Activated CD4-positive, alpha-beta T cell treated with anti-CD3 and anti-CD28 coated beads for 24 hours (primary cell): ENCODE measurements around the gene ZNF445.
"Not testable (repeated sequence)": the region's sequence is repeated elsewhere in the genome, so short reads cannot be mapped to it uniquely, and the experiment has no call there.

Source experiments
- DNase-seq, 2 donors: peaks; one replicate each; pipeline ENCODE4 v3.0.0-alpha.2; 2020; ENCODE audit warnings: low read depth in 2 of 2

Gene ZNF445

DNA sequence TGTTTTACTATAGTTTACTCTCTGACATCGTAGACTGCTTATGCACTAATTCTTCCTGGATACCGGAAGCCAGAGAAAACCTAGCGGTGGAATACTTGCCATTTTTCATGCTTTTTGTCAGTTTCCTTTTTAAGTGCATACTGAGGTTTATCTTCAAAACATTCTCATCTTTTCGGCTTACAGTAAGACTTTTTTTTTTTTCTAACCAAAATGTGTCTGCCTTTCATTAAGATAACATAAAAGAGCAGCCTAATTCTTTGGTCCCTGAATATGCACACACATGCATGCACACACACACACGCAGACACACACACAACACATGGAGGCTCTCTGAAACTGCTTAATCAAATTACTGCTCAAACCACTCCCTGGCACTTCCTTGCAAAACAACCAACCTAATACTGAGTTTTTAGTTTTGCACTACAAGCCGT, 1.3 kb downstream of the ZNF445 start:
- no peak for DNase-seq

DNA sequence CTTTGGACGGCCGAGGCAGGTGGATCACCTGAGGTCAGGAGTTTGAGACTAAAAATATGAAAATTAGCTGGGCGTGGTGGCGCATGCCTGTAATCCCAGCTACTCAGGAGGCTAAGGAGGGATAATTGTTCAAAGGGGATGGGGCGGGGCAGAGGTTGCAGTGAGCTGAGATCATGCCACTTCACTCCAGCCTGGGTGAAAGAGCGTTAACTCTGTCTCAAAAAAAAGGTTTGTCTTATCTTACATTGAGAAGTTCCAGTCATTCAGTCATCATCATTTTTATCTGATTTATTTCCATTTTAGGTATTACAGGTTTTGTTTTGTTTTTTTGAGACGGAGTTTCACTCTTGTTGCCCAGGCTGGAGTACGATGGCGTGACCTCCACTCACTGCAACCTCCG, 2.6 kb downstream of the ZNF445 start:
- DNase-seq = not testable (repeated sequence)

DNA sequence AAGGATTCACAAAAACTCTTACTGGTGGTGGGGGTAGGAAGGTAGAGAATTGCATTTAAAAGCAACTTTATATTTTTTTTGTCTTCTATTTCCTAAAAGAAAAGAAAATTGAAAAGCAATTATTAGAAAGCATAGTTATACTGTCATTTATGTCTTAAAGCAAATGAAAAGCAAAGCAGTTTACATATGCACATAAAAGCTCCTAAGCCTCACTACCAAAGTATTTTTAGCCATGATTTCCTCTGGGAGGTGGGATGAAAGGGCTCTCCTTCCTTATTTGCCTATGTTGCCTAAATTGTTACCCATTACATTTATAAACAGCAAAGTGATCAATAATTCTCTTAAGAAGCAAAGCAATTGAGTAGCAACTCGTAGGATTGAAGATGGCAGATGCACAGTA, 7.0 kb downstream of the ZNF445 start:
- DNase-seq = no peak

DNA sequence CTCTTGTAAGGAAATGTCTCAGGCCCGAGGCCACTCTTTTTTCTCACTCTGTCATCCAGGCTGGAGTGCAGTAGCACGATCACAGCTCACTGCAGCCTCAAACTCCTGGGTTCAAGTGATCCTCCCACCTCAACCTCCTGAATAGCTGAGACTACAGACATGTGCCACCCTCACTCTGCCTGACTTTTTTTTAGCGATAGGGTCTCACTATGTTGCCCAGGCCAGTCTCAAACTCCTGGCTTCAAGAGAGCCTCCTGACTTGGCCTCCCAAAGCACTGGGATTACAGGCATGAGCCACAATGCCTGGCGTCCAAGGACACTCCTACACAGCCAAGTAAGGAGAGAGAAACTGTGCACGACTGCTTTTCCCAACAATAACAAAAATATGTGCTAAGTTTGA, 7.6 kb downstream of the ZNF445 start:
- DNase-seq = no peak

DNA sequence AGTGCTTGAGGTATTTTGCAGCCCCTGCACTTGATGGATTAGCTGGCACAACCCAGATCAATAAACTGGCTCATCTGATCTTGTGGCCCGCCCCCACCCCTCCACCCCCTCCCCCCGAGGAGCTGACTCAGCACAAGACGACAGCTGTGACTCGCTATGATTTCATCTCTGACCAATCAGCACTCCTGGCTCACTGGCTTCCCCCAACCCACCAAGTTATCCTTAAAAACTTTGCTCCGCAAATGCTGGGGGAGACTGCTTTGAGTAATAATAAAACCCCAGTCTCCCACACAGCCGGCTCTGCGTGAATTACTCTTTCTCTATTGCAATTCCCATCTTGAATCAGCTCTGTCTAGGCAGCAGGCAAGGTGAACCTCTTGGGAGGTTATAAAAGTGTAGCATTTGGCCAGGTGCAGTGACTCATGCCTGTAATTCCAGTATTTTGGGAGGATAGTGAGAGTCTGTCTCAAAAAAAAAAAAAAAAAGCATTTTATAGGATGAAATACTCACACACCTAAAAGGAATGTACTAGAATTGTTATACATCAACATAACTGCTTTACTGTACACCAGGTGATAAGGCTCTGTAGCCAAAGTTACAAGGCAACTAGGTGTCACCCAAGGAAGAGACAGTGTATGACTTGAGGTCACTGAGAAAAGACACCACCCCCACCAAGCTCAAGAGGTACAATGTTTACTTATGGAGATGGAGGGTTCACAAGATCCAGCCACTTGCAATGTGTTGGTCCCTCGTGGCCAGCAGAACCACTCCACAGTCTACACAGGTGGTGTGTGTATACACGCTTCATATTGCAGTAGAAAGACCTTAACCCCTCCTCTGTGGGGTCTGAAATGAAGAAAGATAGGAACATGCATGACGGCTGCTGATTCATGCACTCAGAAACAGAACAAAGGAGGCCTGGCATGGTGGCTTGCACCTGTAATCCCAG, 8.6 kb downstream of the ZNF445 start:
- DNase-seq = peak in 1 of 2 donors; percentile 14

DNA sequence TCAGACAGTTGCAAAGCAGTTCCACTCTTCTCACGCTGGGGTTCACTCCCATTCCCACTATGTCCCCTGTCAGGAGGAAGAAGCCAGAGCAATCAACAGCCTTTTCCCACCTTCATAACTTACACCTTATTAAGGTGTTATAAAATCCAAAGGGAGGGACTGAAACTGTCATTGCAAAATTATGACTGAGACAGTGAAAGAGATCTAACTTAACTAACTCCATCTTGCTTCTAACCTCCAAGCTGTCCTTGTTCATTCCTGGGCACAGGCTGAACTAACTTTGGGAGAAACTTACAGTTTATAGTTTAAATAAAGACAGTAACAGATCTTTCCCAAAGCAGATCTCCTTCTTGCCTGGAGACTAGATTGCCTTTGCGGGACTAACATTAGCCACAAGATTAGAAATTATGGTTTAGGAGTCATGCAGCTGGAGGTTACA, 9.4 kb downstream of the ZNF445 start:
- DNase-seq = not testable (repeated sequence)

DNA sequence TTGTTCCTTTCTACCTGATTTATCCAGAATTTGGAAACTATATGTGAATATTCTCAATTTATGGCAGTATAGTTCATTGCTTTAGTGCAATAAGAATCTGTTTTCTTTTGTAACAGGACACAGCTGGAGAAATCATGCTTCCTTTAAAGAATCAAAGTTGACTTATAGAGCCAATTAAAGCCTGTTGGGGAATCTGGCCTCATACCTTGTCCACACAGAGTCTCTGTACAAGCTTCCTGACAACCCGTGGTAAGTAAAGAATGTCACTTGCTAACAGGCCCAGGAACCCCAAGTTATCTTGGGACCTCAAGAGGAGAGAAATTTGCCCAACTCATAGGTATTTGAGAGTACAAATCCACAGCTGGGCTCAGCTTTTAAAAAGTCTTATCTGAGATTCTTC, 10.2 kb downstream of the ZNF445 start:
- DNase-seq = no peak

DNA sequence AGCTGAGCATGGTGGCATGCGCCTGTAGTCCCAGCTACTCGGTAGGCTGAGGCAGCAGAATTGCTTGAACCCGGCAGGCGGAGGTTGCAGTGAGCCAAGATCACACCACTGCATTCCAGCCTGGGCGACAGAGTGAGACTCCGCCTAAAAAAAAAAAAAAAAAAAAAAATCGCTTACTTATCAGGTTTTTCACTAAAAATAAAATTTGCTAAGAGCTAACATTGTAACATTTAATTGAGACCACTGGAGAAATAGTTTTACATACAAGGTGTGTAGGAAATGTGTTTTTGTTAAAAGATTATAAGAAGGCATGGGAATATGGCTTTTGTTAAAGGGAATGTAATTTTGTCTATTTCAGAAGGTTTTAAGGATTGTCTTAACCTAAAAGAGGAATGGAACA, 12.6 kb downstream of the ZNF445 start:
- DNase-seq = not testable (repeated sequence)

DNA sequence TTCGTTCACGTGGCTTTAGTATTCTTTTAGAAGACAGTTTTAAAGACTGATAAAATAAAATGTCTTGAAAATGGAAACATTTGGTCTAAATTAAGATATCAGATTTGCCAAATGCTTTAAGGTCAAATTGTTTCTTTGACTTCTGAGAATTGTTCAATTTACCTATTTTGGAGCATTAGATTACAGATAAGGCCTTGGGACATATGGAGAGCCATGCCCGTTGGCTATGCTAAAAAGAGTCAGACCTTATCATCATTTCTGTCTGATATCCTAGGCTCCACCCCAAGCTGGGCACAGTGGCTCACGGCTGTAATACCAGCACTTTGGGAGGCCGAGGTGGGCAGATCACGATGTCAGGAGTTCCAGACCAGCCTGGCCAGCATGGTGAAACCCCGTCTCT, 13.0 kb downstream of the ZNF445 start:
- no peak for DNase-seq

DNA sequence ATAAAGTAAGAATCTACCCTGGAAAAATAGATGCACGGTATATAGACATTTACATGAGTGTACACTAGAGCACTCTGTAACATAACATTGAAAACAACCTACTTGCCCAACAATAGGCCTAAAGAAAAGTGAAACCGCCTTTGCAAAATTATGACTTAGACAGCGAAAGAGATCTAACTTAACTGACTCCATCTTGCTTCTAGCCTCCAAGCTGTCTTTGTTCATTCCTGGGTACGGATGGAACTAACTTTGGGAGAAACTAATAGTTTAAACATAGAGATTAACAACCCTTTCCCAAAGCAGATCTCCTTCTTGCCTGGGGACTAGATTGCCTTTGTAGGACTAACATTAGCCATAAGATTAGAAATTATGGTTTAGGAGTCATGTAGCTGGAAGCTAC, 17.4 kb downstream of the ZNF445 start:
- not testable (repeated sequence) for DNase-seq

DNA sequence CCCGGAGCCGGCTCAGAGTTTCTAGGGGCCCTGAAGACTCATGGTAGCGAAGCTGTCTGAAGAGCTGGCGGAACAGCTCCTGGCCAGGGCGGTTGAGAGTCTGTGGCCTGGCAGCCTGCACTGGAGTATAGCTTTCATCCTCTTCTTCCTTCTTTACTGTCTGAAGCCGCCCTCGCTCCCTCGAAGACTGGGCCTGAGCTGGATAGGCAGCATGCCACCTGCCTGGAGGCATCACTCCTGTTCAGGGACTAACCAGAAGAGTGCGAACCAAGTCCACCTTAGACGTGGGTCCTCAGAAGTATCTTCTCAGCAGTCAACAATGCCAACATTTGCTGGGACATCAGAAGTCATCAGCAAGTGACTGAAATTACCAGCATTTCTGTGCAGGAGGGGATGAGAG, 22.2 kb downstream of the ZNF445 start:
- DNase-seq = no peak

DNA sequence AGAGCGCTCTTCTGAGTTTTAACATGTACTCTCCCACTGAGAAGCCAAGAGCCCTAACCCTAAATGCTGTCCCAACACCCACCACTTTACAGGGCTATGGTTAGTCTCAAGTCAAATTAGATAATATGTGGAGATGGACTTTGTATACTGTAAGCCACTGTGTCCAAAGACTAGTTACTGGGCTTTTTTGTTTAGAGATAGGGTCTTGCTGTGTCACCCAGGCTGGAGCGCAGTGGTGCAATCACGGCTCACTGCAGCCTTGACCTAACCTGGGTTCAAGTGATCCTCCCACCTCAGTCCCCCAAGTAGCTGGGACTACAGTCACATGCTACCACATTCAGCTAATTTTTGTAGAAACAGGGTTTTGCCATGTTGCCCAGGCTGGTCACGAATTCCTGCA, 23.2 kb downstream of the ZNF445 start:
- no peak for DNase-seq

DNA sequence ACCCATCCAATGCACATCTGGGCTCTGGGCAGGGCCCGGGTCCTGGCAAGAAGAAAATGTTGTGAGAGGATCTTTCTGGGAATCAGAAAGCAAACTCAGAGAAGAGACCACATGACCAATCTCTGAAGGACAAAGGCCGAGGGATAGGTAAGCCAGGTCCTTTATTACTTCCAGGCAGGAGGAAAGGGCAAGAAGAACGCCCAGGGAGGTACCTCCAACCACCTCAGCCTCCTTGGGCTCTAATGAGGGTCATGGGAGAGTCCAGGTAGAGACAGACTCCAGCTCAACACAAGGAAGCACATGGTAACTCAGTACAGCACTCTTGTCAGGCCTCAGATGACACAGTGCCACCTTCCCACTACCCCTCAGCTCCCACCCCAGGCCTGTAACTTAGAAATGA, 26.0 kb downstream of the ZNF445 start:
- no peak for DNase-seq

DNA sequence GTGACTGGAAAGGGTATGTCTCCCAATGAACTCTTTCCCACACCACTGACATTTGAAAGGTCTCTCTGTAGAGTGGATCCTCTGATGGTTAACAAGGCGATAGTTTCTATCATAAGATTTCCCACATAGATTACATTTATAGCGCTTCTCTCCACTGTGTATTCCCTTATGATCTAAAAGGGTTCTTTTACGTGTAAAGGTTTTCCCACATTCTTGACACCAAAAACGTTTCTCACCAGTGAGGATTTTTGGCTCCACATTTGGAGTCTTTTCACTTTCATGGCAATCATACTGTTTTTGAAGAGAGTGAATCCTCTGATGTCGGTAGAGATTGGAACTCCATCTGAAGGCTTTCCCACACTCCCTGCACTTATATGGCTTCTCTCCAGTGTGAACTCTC, 30.5 kb downstream of the ZNF445 start:
- DNase-seq = no peak

DNA sequence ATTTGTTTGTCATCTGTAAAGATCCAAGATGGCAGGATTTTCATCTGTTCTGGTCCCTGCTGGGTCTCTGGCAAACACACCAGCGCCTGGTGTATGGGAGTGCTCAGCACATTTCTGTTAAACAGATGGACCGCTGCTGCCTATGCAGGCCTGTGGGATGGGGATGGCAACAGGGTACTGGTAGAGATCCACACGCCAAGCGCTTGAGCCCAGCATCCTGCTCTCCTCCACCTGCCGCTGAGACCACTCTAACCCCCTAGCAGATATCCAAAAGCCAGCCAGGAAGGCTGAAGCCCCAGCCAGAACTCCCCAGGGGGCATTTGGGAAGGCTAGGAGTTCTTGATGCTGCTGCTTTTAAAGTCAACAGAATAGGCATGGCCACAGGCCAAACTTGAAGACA, 31.7 kb downstream of the ZNF445 start:
- no peak for DNase-seq

DNA sequence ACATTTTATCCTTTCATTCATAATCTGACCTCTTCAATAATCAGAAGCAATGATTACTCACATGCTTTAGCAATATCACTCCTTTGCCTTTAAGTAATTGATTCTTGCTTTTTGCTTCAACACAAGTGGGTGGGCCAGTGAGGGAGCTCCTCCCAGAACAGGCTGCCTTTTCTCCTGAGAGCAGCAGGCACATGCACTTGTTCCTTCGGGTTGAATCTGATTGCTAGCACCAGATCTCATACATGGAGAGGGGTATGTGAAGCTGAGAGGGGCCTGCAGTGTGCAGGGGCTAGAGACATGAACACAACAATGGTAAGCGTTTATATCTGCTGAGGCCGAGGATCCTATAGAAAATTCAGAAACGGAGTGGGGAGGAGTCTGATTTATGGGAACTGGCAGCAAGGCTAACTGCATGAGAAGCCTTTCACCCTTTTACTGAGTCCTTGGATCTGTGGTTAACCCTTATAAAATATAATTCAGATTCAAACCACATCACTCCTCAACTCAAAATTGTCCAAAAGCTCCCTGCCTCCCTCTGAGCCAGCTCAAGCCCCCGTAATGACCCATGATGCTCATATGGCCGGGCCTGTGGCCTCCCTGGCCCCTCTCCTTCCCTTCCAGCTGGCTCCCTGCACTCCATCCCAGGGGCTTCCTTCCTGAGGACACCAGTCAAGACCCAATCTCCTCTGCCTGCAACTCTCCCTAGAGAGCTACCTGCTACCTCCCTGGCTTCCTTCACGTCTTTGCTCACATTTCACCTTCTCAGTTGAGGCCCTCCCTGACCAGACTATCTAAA, 32.4 kb downstream of the ZNF445 start:
- no peak for DNase-seq

DNA sequence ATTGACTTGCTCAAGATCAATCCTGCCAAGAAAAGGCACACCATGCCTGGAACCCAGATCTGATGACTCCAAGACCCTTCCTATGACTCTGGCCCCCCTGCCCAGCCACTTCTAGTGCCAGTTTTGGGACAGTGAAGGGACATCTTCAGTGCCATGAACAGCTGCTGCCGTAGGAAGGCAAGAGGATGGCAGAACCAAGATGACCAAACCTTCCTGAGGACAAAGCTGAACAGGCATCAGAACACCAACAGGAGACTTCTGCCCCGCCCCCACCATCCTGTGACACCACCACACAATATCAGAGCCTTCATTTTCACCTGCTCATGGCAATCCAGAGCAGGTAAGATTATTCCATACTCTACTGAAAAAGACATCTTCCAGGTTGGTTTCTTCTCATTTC, 33.0 kb downstream of the ZNF445 start:
- DNase-seq = no peak

DNA sequence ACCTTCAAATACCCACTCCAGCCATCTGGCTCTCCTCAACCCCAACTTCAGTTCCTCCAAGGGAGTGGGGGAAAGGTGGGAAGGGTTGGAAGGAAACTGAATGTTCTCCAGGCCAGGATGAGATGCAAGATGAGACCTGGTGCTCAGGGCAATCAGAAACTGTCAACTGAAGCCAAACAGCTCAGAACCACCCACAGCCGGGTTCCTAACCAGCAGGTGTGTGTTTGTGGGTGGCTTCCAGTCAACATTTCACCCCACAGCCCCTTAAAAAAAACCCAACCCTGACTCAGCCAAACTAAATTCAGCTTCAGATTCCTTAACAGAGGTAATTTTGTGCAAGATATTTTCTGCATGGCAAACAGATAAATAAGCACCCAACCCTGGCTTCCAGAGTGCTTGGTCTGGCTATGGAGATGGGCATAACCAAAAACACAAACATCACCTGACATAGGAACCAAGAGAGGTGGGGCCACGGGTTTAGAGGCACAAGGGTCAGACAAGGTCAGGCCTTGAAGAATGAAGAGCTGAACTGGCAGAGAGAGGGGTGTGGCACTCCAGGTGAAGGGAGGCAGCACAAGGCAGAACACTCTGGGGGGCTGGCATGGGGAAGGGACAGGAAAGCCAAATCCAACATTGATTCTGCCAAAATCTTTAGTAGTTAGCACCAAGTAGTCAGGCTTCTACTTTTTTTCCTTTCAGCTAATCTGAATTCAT, 34.7 kb downstream of the ZNF445 start:
- DNase-seq = no peak

DNA sequence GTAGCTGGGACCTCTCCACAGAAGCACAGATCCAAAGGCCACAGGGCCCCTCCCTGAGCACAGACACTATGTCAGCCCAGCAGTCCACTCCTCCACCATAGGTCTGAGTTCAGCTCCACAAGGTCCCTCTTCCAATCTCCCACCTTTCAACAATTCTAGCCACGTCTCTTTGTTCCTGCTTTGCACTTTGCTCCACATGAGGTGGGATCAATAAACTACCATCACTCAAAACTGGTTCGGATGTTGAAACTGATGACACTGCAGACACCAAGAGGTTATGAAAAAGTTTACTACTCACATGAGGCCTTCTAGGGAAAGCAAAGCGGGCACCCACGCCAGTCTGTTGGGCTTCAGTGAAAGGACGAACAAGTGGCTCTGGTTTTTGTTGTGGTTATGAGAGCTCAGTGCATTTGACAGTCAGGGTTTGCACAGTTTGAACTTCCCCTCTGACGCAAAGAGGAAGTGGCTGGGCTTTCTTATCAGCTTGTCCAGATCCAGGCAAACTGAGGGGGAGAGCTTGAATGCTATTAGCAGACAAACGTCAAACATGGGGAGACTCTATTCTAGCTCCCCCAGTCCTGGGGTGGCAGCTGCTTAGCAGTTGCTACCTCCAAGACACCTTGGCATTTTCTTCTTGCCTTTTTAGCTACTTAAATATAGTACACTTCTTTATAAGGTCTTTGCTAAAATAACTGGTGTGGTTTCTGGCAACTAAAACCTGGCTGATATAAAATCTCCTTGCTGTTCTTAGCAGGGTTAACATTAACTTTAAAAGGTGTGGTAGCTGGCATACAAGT, 37.8 kb downstream of the ZNF445 start:
- peak; percentile 35 to 49 for DNase-seq

DNA sequence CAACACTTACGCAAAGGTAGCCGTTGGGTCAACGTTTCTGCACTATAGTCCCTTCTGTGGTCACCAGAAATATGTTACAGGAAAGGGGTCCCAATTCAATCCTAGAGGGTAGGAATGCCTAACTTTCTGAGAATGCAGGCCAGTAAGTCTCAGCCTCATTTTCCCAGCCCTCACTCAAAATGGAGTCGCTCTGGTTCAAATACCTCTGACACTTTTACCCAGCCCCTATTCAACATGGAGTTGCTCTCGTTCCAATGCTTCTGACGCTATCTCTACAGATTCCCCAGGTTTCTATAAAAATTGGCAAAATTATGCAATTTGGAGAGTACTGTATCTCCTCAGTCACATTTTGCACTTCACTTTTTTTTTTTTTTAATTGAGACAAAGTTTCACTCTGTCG, 39.7 kb downstream of the ZNF445 start:
- no peak for DNase-seq

DNA sequence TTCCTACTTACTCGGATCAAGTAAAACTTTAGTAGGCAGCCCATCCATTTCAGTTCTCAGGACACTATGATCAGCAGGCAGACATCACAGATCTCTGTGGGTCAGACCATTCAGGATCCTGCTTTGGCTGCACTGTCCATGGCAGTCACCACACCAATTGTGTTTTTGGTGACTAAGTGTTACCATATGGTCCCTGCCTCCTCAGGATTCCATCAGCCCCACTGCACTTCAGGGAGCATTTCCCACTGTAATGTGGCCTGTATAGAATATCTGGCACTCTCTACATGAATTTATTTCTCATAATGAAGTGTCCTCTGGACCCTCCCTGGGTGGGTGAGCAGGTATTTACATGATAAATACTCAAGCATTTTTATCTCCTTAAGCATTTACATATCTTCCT, 41.3 kb downstream of the ZNF445 start:
- no peak for DNase-seq
